Measurements from ENCODE around the gene MRPL16. TPM values are rescaled to one million over a fixed set of nuclear protein-coding genes. Genes with fewer than 3 reads are reported as not detected.
A peak's percentile ranks its signal among the peaks of the same experiment; 100 is the strongest.

Gene MRPL16
- total and polyA plus RNA-seq, 2 experiments from 2014 or later: 77.4 to 176 TPM

DNA sequence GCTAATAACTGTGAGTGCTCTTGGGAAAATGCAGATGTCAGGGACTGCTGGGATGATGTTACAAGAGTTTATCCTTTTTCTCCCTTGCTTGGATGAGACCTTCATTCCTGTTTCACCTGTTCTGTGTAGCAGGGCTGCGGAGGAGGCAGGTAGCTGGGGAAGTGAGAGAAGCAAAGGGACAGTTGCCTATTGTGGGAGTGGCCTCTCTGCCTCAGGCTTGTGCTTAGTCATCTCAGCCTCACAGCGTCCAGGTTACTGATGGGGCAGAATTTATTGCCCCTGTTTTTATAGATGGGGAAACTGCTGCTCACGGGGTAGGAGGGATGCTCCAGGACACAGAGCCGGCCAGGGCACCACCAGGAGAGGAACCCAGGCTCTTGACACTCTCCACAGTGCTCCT, 53.7 kb downstream of the MRPL16 start:
- H3K4me1 ChIP-seq (ENCODE audit: insufficient read depth): peaks cover 16% of the 10 kb centered on the region
- Mint-ChIP-seq H3K27ac (peak overlapping the region; percentile 69; the same call in 1 of the 2 replicates), H3K4me1 (peaks cover 31% of the 10 kb centered on the region), H3K36me3 (ENCODE audit: low read depth) (peaks cover 4% of the 10 kb centered on the region; the same call in 2 of the 3 replicates), H3K4me3 (peak overlapping the region; percentile 92), H3K27me3 (ENCODE audit: insufficient read depth, low read depth, poor library complexity) (peaks cover 17% of the 10 kb centered on the region), H3K9me3 (no peaks in the 10 kb centered on the region)
- H3F3A ChIP-seq (replicated peaks; ENCODE audit: low read depth): peaks cover 10% of the 10 kb centered on the region; the same call in 1 of the 2 replicates
- no peak for TF ChIP-seq ZNF114 (CRISPR knock-in tag; IDR thresholded peaks at IDR 0.05)
- no peak for TF ChIP-seq NANOG (IDR thresholded peaks at IDR 0.05; ENCODE audit: borderline replicate concordance)
- TF ChIP-seq, protein P1, sequence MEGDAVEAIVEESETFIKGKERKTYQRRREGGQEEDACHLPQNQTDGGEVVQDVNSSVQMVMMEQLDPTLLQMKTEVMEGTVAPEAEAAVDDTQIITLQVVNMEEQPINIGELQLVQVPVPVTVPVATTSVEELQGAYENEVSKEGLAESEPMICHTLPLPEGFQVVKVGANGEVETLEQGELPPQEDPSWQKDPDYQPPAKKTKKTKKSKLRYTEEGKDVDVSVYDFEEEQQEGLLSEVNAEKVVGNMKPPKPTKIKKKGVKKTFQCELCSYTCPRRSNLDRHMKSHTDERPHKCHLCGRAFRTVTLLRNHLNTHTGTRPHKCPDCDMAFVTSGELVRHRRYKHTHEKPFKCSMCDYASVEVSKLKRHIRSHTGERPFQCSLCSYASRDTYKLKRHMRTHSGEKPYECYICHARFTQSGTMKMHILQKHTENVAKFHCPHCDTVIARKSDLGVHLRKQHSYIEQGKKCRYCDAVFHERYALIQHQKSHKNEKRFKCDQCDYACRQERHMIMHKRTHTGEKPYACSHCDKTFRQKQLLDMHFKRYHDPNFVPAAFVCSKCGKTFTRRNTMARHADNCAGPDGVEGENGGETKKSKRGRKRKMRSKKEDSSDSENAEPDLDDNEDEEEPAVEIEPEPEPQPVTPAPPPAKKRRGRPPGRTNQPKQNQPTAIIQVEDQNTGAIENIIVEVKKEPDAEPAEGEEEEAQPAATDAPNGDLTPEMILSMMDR (conservative IDR thresholded peaks at IDR 0.05; ENCODE audit: low read depth in 2 of 2): no peak
- TF ChIP-seq STAT1 (IDR thresholded peaks at IDR 0.05; ENCODE audit: unreplicated experiment): no peak
- peaks cover 62% of the 10 kb centered on the region for H3K79me2 ChIP-seq (replicated peaks; ENCODE audit: insufficient read depth)
- ATAC-seq: no peak
- peaks cover 26% of the 10 kb centered on the region for H4K20me1 ChIP-seq (replicated peaks; ENCODE audit: insufficient read depth)
- H3K27me3 ChIP-seq (ENCODE audit: insufficient read depth): no peaks in the 10 kb centered on the region
- H3K27ac ChIP-seq (ENCODE audit: low read depth): no peak overlapping the region
- DNase-seq (ENCODE audit: low spot score): peak; percentile 16
- H3K4me3 ChIP-seq: peak overlapping the region; percentile 99
- H3K36me3 ChIP-seq (ENCODE audit: insufficient read depth): no peaks in the 10 kb centered on the region
- peak overlapping the region; percentile 95 for H3K4me2 ChIP-seq
- H3K9me2 ChIP-seq (ENCODE audit: insufficient read depth): no peaks in the 10 kb centered on the region
- no peak overlapping the region for H2AFZ ChIP-seq

DNA sequence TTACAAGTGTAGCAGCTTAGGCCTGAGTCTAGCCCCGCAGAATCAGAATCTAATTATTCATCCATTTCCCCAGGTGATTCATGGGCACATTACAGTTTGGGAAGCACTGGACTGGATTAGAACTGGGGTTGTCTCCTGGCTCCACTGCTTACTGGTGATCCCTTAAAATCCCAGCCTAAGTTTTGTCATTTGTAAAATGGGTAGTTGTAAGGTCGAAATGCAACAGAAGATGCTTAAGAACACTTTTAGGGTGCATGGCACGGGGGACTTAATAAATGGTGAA, 54.1 kb downstream of the MRPL16 start:
- ATAC-seq: no peak
- H3K4me1 ChIP-seq (ENCODE audit: insufficient read depth): peaks cover 16% of the 10 kb centered on the region
- H3K4me2 ChIP-seq: peak overlapping the region; percentile 95
- TF ChIP-seq EZH2phosphoT487 (IDR thresholded peaks at IDR 0.05; ENCODE audit: unreplicated experiment) (no peak), POLR2AphosphoS5 (IDR thresholded peaks at IDR 0.05; ENCODE audit: low read depth) (no peak), JUNB (IDR thresholded peaks at IDR 0.05; ENCODE audit: unreplicated experiment) (no peak), ZNF331 (CRISPR knock-in tag; IDR thresholded peaks at IDR 0.05; ENCODE audit: low read depth) (no peak), ZNF114 (CRISPR knock-in tag; IDR thresholded peaks at IDR 0.05) (no peak), CREB1 (CRISPR knock-in tag; IDR thresholded peaks at IDR 0.05; ENCODE audit: low read depth) (no peak), EZH2 (IDR thresholded peaks at IDR 0.05; ENCODE audit: low read depth, unreplicated experiment) (no peak)
- TF ChIP-seq, protein P2, sequence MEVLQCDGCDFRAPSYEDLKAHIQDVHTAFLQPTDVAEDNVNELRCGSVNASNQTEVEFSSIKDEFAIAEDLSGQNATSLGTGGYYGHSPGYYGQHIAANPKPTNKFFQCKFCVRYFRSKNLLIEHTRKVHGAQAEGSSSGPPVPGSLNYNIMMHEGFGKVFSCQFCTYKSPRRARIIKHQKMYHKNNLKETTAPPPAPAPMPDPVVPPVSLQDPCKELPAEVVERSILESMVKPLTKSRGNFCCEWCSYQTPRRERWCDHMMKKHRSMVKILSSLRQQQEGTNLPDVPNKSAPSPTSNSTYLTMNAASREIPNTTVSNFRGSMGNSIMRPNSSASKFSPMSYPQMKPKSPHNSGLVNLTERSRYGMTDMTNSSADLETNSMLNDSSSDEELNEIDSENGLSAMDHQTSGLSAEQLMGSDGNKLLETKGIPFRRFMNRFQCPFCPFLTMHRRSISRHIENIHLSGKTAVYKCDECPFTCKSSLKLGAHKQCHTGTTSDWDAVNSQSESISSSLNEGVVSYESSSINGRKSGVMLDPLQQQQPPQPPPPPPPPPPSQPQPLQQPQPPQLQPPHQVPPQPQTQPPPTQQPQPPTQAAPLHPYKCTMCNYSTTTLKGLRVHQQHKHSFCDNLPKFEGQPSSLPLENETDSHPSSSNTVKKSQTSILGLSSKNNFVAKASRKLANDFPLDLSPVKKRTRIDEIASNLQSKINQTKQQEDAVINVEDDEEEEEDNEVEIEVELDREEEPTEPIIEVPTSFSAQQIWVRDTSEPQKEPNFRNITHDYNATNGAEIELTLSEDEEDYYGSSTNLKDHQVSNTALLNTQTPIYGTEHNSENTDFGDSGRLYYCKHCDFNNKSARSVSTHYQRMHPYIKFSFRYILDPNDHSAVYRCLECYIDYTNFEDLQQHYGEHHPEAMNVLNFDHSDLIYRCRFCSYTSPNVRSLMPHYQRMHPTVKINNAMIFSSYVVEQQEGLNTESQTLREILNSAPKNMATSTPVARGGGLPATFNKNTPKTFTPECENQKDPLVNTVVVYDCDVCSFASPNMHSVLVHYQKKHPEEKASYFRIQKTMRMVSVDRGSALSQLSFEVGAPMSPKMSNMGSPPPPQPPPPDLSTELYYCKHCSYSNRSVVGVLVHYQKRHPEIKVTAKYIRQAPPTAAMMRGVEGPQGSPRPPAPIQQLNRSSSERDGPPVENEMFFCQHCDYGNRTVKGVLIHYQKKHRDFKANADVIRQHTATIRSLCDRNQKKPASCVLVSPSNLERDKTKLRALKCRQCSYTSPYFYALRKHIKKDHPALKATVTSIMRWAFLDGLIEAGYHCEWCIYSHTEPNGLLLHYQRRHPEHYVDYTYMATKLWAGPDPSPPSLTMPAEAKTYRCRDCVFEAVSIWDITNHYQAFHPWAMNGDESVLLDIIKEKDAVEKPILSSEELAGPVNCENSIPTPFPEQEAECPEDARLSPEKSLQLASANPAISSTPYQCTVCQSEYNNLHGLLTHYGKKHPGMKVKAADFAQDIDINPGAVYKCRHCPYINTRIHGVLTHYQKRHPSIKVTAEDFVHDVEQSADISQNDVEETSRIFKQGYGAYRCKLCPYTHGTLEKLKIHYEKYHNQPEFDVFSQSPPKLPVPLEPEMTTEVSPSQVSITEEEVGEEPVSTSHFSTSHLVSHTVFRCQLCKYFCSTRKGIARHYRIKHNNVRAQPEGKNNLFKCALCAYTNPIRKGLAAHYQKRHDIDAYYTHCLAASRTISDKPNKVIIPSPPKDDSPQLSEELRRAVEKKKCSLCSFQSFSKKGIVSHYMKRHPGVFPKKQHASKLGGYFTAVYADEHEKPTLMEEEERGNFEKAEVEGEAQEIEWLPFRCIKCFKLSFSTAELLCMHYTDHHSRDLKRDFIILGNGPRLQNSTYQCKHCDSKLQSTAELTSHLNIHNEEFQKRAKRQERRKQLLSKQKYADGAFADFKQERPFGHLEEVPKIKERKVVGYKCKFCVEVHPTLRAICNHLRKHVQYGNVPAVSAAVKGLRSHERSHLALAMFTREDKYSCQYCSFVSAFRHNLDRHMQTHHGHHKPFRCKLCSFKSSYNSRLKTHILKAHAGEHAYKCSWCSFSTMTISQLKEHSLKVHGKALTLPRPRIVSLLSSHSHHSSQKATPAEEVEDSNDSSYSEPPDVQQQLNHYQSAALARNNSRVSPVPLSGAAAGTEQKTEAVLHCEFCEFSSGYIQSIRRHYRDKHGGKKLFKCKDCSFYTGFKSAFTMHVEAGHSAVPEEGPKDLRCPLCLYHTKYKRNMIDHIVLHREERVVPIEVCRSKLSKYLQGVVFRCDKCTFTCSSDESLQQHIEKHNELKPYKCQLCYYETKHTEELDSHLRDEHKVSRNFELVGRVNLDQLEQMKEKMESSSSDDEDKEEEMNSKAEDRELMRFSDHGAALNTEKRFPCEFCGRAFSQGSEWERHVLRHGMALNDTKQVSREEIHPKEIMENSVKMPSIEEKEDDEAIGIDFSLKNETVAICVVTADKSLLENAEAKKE (CRISPR knock-in tag; IDR thresholded peaks at IDR 0.05): no peak
- TF ChIP-seq, protein P3, sequence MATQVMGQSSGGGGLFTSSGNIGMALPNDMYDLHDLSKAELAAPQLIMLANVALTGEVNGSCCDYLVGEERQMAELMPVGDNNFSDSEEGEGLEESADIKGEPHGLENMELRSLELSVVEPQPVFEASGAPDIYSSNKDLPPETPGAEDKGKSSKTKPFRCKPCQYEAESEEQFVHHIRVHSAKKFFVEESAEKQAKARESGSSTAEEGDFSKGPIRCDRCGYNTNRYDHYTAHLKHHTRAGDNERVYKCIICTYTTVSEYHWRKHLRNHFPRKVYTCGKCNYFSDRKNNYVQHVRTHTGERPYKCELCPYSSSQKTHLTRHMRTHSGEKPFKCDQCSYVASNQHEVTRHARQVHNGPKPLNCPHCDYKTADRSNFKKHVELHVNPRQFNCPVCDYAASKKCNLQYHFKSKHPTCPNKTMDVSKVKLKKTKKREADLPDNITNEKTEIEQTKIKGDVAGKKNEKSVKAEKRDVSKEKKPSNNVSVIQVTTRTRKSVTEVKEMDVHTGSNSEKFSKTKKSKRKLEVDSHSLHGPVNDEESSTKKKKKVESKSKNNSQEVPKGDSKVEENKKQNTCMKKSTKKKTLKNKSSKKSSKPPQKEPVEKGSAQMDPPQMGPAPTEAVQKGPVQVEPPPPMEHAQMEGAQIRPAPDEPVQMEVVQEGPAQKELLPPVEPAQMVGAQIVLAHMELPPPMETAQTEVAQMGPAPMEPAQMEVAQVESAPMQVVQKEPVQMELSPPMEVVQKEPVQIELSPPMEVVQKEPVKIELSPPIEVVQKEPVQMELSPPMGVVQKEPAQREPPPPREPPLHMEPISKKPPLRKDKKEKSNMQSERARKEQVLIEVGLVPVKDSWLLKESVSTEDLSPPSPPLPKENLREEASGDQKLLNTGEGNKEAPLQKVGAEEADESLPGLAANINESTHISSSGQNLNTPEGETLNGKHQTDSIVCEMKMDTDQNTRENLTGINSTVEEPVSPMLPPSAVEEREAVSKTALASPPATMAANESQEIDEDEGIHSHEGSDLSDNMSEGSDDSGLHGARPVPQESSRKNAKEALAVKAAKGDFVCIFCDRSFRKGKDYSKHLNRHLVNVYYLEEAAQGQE (IDR thresholded peaks at IDR 0.05; ENCODE audit: unreplicated experiment): no peak

More for the DNA sequence above, 54.1 kb downstream of the MRPL16 start:
- peaks cover 4% of the 10 kb centered on the region; the same call in 2 of the 3 replicates for H3K36me3 Mint-ChIP-seq (ENCODE audit: low read depth)
- peaks cover 17% of the 10 kb centered on the region for H3K27me3 Mint-ChIP-seq (ENCODE audit: insufficient read depth, low read depth, poor library complexity)
- no peaks in the 10 kb centered on the region for H3K9me3 Mint-ChIP-seq
- H3K27ac ChIP-seq (ENCODE audit: low read depth): 0 out of 2 replicates have a peak overlapping the region, but pooled peaks have one; percentile 17
- peak overlapping the region; percentile 99 for H3K4me3 ChIP-seq
- H2AFZ ChIP-seq: no peak overlapping the region
- no peak overlapping the region for H3K27ac Mint-ChIP-seq
- DNase-seq (ENCODE audit: low spot score): no peak
- peaks cover 10% of the 10 kb centered on the region; the same call in 1 of the 2 replicates for H3F3A ChIP-seq (replicated peaks; ENCODE audit: low read depth)
- H3K27me3 ChIP-seq (ENCODE audit: insufficient read depth): no peaks in the 10 kb centered on the region
- peaks cover 31% of the 10 kb centered on the region for H3K4me1 Mint-ChIP-seq
- peak overlapping the region; percentile 92 for H3K4me3 Mint-ChIP-seq
- H3K79me2 ChIP-seq (replicated peaks; ENCODE audit: insufficient read depth): peaks cover 59% of the 10 kb centered on the region
- H4K20me1 ChIP-seq (replicated peaks; ENCODE audit: insufficient read depth): peaks cover 26% of the 10 kb centered on the region
- H3K9me2 ChIP-seq (ENCODE audit: insufficient read depth): no peaks in the 10 kb centered on the region
- no peaks in the 10 kb centered on the region for H3K36me3 ChIP-seq (ENCODE audit: insufficient read depth)

Data from GM23338 (cell line).